ENCODE data around the gene SAMM50.

Gene SAMM50

GRCh38 chr22:43995798-43996169, 40.5 kb downstream of the SAMM50 start:
- no peaks in the 10 kb centered on the region for H3K27me3 ChIP-seq (ENCODE audit: control insufficient read depth in 1 of 2, insufficient read depth in 2 of 2, low read length in 2 of 2)
- peaks cover 11% of the 10 kb centered on the region for H3K4me1 ChIP-seq (ENCODE audit: insufficient read depth, low read length)
- no peak overlapping the region for H3K4me3 ChIP-seq (ENCODE audit: low read depth in 1 of 2, low read length in 2 of 2)
- H3K27ac ChIP-seq (ENCODE audit: low read depth, low read length), result no peak overlapping the region
- peaks cover 55% of the 10 kb centered on the region for H3K36me3 ChIP-seq (ENCODE audit: insufficient read depth, low read length)
- no peak overlapping the region for H3K9ac ChIP-seq (ENCODE audit: low read length)
- H3K9me3 ChIP-seq (ENCODE audit: low read length), result no peaks in the 10 kb centered on the region

- Histone ChIP-seq H3K27ac (ENCODE audit: low read depth, low read length) (no peak overlapping the region), H3K9ac (ENCODE audit: low read length) (no peak overlapping the region)
Observed at GRCh38 chr22:43996170-43996980, 41.1 kb downstream of the SAMM50 start.

GRCh38 chr22:43996981-43997265, 41.7 kb downstream of the SAMM50 start:
- no peak overlapping the region for H3K9ac ChIP-seq (ENCODE audit: low read length)
- no peaks in the 10 kb centered on the region for H3K9me3 ChIP-seq (ENCODE audit: low read length)
- H3K36me3 ChIP-seq (ENCODE audit: insufficient read depth, low read length), result peaks cover 47% of the 10 kb centered on the region
- no peaks in the 10 kb centered on the region for H3K27me3 ChIP-seq (ENCODE audit: control insufficient read depth in 1 of 2, insufficient read depth in 2 of 2, low read length in 2 of 2)
- peaks cover 11% of the 10 kb centered on the region for H3K4me1 ChIP-seq (ENCODE audit: insufficient read depth, low read length)
- H3K27ac ChIP-seq (ENCODE audit: low read depth, low read length), result no peak overlapping the region
- no peak overlapping the region for H3K4me3 ChIP-seq (ENCODE audit: low read depth in 1 of 2, low read length in 2 of 2)

More at GRCh38 chr22:43996170-43996980, 41.1 kb downstream of the SAMM50 start:
- Histone ChIP-seq H3K4me1 (ENCODE audit: insufficient read depth, low read length) (peaks cover 11% of the 10 kb centered on the region), H3K36me3 (ENCODE audit: insufficient read depth, low read length) (peaks cover 52% of the 10 kb centered on the region), H3K9me3 (ENCODE audit: low read length) (no peaks in the 10 kb centered on the region), H3K27me3 (ENCODE audit: control insufficient read depth in 1 of 2, insufficient read depth in 2 of 2, low read length in 2 of 2) (no peaks in the 10 kb centered on the region), H3K4me3 (ENCODE audit: low read depth in 1 of 2, low read length in 2 of 2) (no peak overlapping the region)

- Histone ChIP-seq H3K36me3 (ENCODE audit: insufficient read depth, low read length) (peaks cover 36% of the 10 kb centered on the region), H3K27ac (ENCODE audit: low read depth, low read length) (no peak overlapping the region), H3K9me3 (ENCODE audit: low read length) (no peaks in the 10 kb centered on the region), H3K4me3 (ENCODE audit: low read depth in 1 of 2, low read length in 2 of 2) (no peak overlapping the region), H3K9ac (ENCODE audit: low read length) (no peak overlapping the region), H3K27me3 (ENCODE audit: control insufficient read depth in 1 of 2, insufficient read depth in 2 of 2, low read length in 2 of 2) (no peaks in the 10 kb centered on the region), H3K4me1 (ENCODE audit: insufficient read depth, low read length) (no peaks in the 10 kb centered on the region)
Observed at GRCh38 chr22:43998679-43999264, 43.5 kb downstream of the SAMM50 start.

- Histone ChIP-seq H3K9ac (ENCODE audit: low read length) (no peak overlapping the region), H3K4me3 (ENCODE audit: low read depth in 1 of 2, low read length in 2 of 2) (no peak overlapping the region), H3K27me3 (ENCODE audit: control insufficient read depth in 1 of 2, insufficient read depth in 2 of 2, low read length in 2 of 2) (no peaks in the 10 kb centered on the region), H3K27ac (ENCODE audit: low read depth, low read length) (no peak overlapping the region), H3K4me1 (ENCODE audit: insufficient read depth, low read length) (no peaks in the 10 kb centered on the region), H3K36me3 (ENCODE audit: insufficient read depth, low read length) (peaks cover 29% of the 10 kb centered on the region), H3K9me3 (ENCODE audit: low read length) (no peaks in the 10 kb centered on the region)
Observed at GRCh38 chr22:43999378-43999777, 44.1 kb downstream of the SAMM50 start.

GRCh38 chr22:44000123-44000522, 44.9 kb downstream of the SAMM50 start:
- Histone ChIP-seq H3K9me3 (ENCODE audit: low read length) (no peaks in the 10 kb centered on the region), H3K27me3 (ENCODE audit: control insufficient read depth in 1 of 2, insufficient read depth in 2 of 2, low read length in 2 of 2) (no peaks in the 10 kb centered on the region), H3K4me3 (ENCODE audit: low read depth in 1 of 2, low read length in 2 of 2) (no peak overlapping the region), H3K36me3 (ENCODE audit: insufficient read depth, low read length) (peaks cover 25% of the 10 kb centered on the region), H3K27ac (ENCODE audit: low read depth, low read length) (no peak overlapping the region), H3K4me1 (ENCODE audit: insufficient read depth, low read length) (no peaks in the 10 kb centered on the region), H3K9ac (ENCODE audit: low read length) (no peak overlapping the region)

- Histone ChIP-seq H3K27ac (ENCODE audit: low read depth, low read length) (no peak overlapping the region), H3K27me3 (ENCODE audit: control insufficient read depth in 1 of 2, insufficient read depth in 2 of 2, low read length in 2 of 2) (no peaks in the 10 kb centered on the region), H3K9ac (ENCODE audit: low read length) (no peak overlapping the region), H3K36me3 (ENCODE audit: insufficient read depth, low read length) (peaks cover 22% of the 10 kb centered on the region), H3K4me1 (ENCODE audit: insufficient read depth, low read length) (no peaks in the 10 kb centered on the region), H3K9me3 (ENCODE audit: low read length) (no peaks in the 10 kb centered on the region), H3K4me3 (ENCODE audit: low read depth in 1 of 2, low read length in 2 of 2) (no peak overlapping the region)
Observed at GRCh38 chr22:44001521-44001920, 46.3 kb downstream of the SAMM50 start.

- Histone ChIP-seq H3K36me3 (ENCODE audit: insufficient read depth, low read length) (peaks cover 14% of the 10 kb centered on the region), H3K27ac (ENCODE audit: low read depth, low read length) (no peak overlapping the region), H3K4me1 (ENCODE audit: insufficient read depth, low read length) (no peaks in the 10 kb centered on the region), H3K9ac (ENCODE audit: low read length) (no peak overlapping the region), H3K4me3 (ENCODE audit: low read depth in 1 of 2, low read length in 2 of 2) (no peak overlapping the region), H3K27me3 (ENCODE audit: control insufficient read depth in 1 of 2, insufficient read depth in 2 of 2, low read length in 2 of 2) (no peaks in the 10 kb centered on the region), H3K9me3 (ENCODE audit: low read length) (no peaks in the 10 kb centered on the region)
Observed at GRCh38 chr22:44002324-44002723, 47.1 kb downstream of the SAMM50 start.

GRCh38 chr22:44002997-44003396, 47.8 kb downstream of the SAMM50 start:
- H3K4me3 ChIP-seq (ENCODE audit: low read depth in 1 of 2, low read length in 2 of 2), result no peak overlapping the region
- H3K27ac ChIP-seq (ENCODE audit: low read depth, low read length), result no peak overlapping the region
- no peaks in the 10 kb centered on the region for H3K9me3 ChIP-seq (ENCODE audit: low read length)
- peaks cover 10% of the 10 kb centered on the region for H3K36me3 ChIP-seq (ENCODE audit: insufficient read depth, low read length)
- no peak overlapping the region for H3K9ac ChIP-seq (ENCODE audit: low read length)
- H3K4me1 ChIP-seq (ENCODE audit: insufficient read depth, low read length), result no peaks in the 10 kb centered on the region
- no peaks in the 10 kb centered on the region for H3K27me3 ChIP-seq (ENCODE audit: control insufficient read depth in 1 of 2, insufficient read depth in 2 of 2, low read length in 2 of 2)

GRCh38 chr22:44003405-44004103, 48.3 kb downstream of the SAMM50 start:
- Histone ChIP-seq H3K4me3 (ENCODE audit: low read depth in 1 of 2, low read length in 2 of 2) (no peak overlapping the region), H3K27me3 (ENCODE audit: control insufficient read depth in 1 of 2, insufficient read depth in 2 of 2, low read length in 2 of 2) (no peaks in the 10 kb centered on the region), H3K27ac (ENCODE audit: low read depth, low read length) (no peak overlapping the region), H3K9me3 (ENCODE audit: low read length) (no peaks in the 10 kb centered on the region), H3K4me1 (ENCODE audit: insufficient read depth, low read length) (no peaks in the 10 kb centered on the region), H3K36me3 (ENCODE audit: insufficient read depth, low read length) (peaks cover 5% of the 10 kb centered on the region), H3K9ac (ENCODE audit: low read length) (no peak overlapping the region)

- no peak overlapping the region for H3K9ac ChIP-seq (ENCODE audit: low read length)
- H3K9me3 ChIP-seq (ENCODE audit: low read length), result no peaks in the 10 kb centered on the region
- H3K27me3 ChIP-seq (ENCODE audit: control insufficient read depth in 1 of 2, insufficient read depth in 2 of 2, low read length in 2 of 2), result no peaks in the 10 kb centered on the region
- H3K27ac ChIP-seq (ENCODE audit: low read depth, low read length), result no peak overlapping the region
- no peaks in the 10 kb centered on the region for H3K4me1 ChIP-seq (ENCODE audit: insufficient read depth, low read length)
- no peak overlapping the region for H3K4me3 ChIP-seq (ENCODE audit: low read depth in 1 of 2, low read length in 2 of 2)
- no peaks in the 10 kb centered on the region for H3K36me3 ChIP-seq (ENCODE audit: insufficient read depth, low read length)
Observed at GRCh38 chr22:44004104-44004460, 48.8 kb downstream of the SAMM50 start.

Data from muscle layer of colon (tissue), 2 donors.